ENCODE data around the gene FDXR. TPM values are rescaled to one million over a fixed set of nuclear protein-coding genes. Genes with fewer than 3 reads are reported as not detected.
A peak's percentile ranks its signal among the peaks of the same experiment; 100 is the strongest.

The FDXR gene
- total and polyA plus RNA-seq, 9 of the 15 experiments (the other 6 are each of a cell fraction or from before 2014, with no cell fraction given): 0.89 to 70.7 (median 30.9) TPM

GRCh38 chr17:74873037-74873873 lies 461 bp upstream of the FDXR start (continued):
- TF ChIP-seq CUX1 (CRISPR knock-in tag; IDR thresholded peaks at IDR 0.05) (no peak), HBP1 (CRISPR knock-in tag; IDR thresholded peaks at IDR 0.05) (peak; percentile 41; the same call in 1 of the 2 replicates), ARID1B (IDR thresholded peaks at IDR 0.05) (0 out of 2 replicates have a peak, but pooled peaks have one; percentile 10), ZNF551 (CRISPR knock-in tag; IDR thresholded peaks at IDR 0.05) (no peak), CREB1 (IDR thresholded peaks at IDR 0.05) (peak; percentile 99), CREB1 (CRISPR knock-in tag; IDR thresholded peaks at IDR 0.05) (peak; percentile 99), NR2C1 (IDR thresholded peaks at IDR 0.05) (peak; percentile 60; the same call in 1 of the 2 replicates), NR2C1 (tag; IDR thresholded peaks at IDR 0.05) (no peak; the same call in 1 of the 2 replicates), MLX (CRISPR knock-in tag; conservative IDR thresholded peaks at IDR 0.05) (peak in 1 of 2 experiments; percentile 72; a peak in 1 of 4 replicates), SAFB (IDR thresholded peaks at IDR 0.05; ENCODE audit: borderline replicate concordance, low read depth, low read length) (no peak), NR4A1 (CRISPR knock-in tag; IDR thresholded peaks at IDR 0.05) (0 out of 2 replicates have a peak, but pooled peaks have one; percentile 74), NR4A1 (tag; IDR thresholded peaks at IDR 0.05) (0 out of 2 replicates have a peak, but pooled peaks have one; percentile 48), ZNF121 (CRISPR knock-in tag; conservative IDR thresholded peaks at IDR 0.05) (no peak), ATF4 (CRISPR knock-in tag; IDR thresholded peaks at IDR 0.05) (peak; percentile 90), KDM4B (IDR thresholded peaks at IDR 0.05; ENCODE audit: borderline replicate concordance in 2 of 2, low read depth in 1 of 2) (no peak), SMAD1 (IDR thresholded peaks at IDR 0.05; ENCODE audit: low read depth, low read length, partially characterized antibody) (peak; percentile 88), ZNF507 (tag; conservative IDR thresholded peaks at IDR 0.05) (no peak), ZNF75A (CRISPR knock-in tag; IDR thresholded peaks at IDR 0.05) (no peak), TSC22D4 (tag; IDR thresholded peaks at IDR 0.05) (no peak), PHB (CRISPR knock-in tag; IDR thresholded peaks at IDR 0.05) (peak; percentile 81)
